Mesodermal cell (in vitro differentiated cells): ENCODE measurements around the gene OR5M11.

ENCODE experiments used
- H3K27ac ChIP-seq: 2 replicates; pipeline ENCODE4 v1.7.0; 2013; ENCODE audit warnings: mild to moderate bottlenecking, low read depth, low read length, moderate library complexity; ENCODE audit not compliant: severe bottlenecking
- H3K36me3 ChIP-seq: 2 replicates; pipeline ENCODE4 v1.7.1; 2013; ENCODE audit warnings: mild to moderate bottlenecking, low read length, moderate library complexity; ENCODE audit not compliant: control insufficient read depth, insufficient read depth
- H3K4me1 ChIP-seq: one replicate; pipeline ENCODE4 v1.7.1; 2013; ENCODE audit warnings: mild to moderate bottlenecking, low read length; ENCODE audit not compliant: insufficient read depth, control insufficient read depth, poor library complexity, severe bottlenecking
- H3K4me3 ChIP-seq: 2 replicates; pipeline ENCODE4 v1.7.0; 2013; ENCODE audit warnings: low read length, control low read depth, mild to moderate bottlenecking; ENCODE audit not compliant: insufficient read depth, poor library complexity, severe bottlenecking; ENCODE audit errors: extremely low read depth
- H3K9me3 ChIP-seq: 2 replicates; pipeline ENCODE4 v1.7.1; 2013; ENCODE audit warnings: mild to moderate bottlenecking, low read length, moderate library complexity; ENCODE audit not compliant: control insufficient read depth
- WGBS, 2 experiments: methylation state at CpG; one replicate each; pipeline ENCODE4 v1.1.5; 2013; ENCODE audit warnings: missing lambda C conversion rate in 2 of 2; ENCODE audit not compliant: insufficient coverage in 2 of 2; 5-methylcytosine and 5-hydroxymethylcytosine counted together

Gene OR5M11

DNA sequence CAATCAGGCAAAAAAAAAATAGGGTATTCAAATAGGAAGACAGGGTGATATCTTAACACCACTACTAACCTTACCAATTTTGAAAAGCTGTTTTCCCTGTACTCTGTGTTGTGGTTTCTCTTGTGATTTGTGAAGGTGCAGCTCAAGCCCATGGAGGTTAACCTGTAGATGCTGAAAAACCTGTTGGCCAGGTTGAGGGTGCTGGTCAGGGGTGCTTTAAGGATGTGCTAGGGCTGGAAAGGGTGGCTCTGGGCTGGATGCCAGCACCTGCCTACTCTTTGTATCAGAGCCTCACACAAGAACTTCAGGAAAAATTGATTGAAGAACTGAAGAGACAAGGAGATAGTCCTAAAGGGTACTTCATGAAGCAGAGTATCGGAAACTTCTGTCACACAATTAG is 33.6 kb downstream of the OR5M11 start:
- Histone ChIP-seq H3K27ac (no peak overlapping the region), H3K4me3 (no peak overlapping the region)
- WGBS, 2 experiments, result 100% methylated on average over 1 of the region's 1 CpG; no CpG with 5 or more reads in 1 of the 2 experiments

DNA sequence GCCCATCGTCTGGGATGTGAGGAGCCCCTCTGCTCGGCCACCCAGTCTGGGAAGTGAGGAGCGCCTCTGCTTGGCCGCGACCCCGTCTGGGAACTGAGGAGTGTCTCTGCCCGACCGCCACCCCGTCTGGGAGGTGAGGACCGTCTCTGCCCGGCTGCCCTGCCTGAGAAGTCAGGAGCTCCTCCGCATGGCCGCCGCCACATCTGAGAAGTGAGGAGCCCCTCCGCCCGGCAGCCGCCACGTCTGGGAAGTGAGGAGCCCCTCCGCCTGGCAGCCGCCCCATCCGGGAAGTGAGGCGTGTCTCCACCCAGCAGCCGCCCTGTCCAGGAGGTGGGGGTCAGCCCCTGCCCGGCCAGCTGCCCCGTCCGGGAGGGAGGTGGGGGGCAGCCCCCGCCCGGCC is 46.0 kb downstream of the OR5M11 start:
- no peaks in the 10 kb centered on the region for H3K9me3 ChIP-seq
- no peak overlapping the region for H3K4me3 ChIP-seq

More for the DNA sequence above, 33.6 kb downstream of the OR5M11 start:
- H3K4me1 ChIP-seq, result no peaks in the 10 kb centered on the region
- H3K36me3 ChIP-seq, result no peaks in the 10 kb centered on the region
- no peaks in the 10 kb centered on the region for H3K9me3 ChIP-seq

DNA sequence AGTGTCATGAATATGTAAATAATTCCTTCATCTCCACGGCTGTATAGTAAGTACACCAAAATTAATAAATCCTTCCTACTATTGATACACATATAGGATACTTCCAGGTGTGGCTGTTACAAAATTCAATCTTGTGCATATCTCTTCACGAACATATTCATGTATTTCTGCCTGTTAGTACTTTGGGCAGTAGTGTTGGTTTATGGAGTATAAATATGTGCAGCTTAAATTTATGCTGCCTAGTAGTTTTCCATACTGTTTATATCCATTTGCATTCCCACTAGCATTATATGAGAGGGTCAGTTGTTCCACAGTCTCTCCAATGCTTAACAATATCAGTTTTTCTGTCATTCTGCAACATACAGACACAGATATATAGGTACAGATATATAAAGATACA is 47.9 kb downstream of the OR5M11 start:
- H3K4me1 ChIP-seq, result no peaks in the 10 kb centered on the region
- H3K27ac ChIP-seq, result no peak overlapping the region
- no peaks in the 10 kb centered on the region for H3K9me3 ChIP-seq
- H3K4me3 ChIP-seq, result no peak overlapping the region
- no CpG with 5 or more reads among the region's 2 CpGs for WGBS, 2 experiments
- H3K36me3 ChIP-seq, result no peaks in the 10 kb centered on the region

More for the DNA sequence above, 46.0 kb downstream of the OR5M11 start:
- WGBS, 2 experiments, result 88 to 97% methylated on average over 13 to 22 of the region's 28 CpGs
- Histone ChIP-seq H3K4me1 (no peaks in the 10 kb centered on the region), H3K27ac (no peak overlapping the region), H3K36me3 (no peaks in the 10 kb centered on the region)
